Colonic mucosa (tissue), 4 donors: Measurements from ENCODE around the gene KLF16. TPM values are rescaled to one million over a fixed set of nuclear protein-coding genes. Genes with fewer than 3 reads are reported as not detected.

Source experiments
- DNase-seq: peaks from one replicate; pipeline ENCODE4 v3.0.0-alpha.2; 2020
- H3K27ac ChIP-seq: fragments of 200-600 bp; one replicate; pipeline ENCODE4 v1.8.0; 2021
- H3K27me3 ChIP-seq: fragments of 200-600 bp; one replicate; pipeline ENCODE4 v1.8.0; 2021
- H3K36me3 ChIP-seq: fragments of 200-600 bp; one replicate; pipeline ENCODE4 v1.8.0; 2021
- H3K4me1 ChIP-seq: fragments of 200-600 bp; one replicate; pipeline ENCODE4 v1.8.0; 2021; ENCODE audit warnings: mild to moderate bottlenecking
- H3K4me3 ChIP-seq: fragments of 200-600 bp; one replicate; pipeline ENCODE4 v1.8.0; 2021
- H3K9ac ChIP-seq, 2 donors: one replicate each; pipeline ENCODE4 v1.7.0; 2013; ENCODE audit warnings: control low read depth in 2 of 2, low read depth in 2 of 2, low read length in 2 of 2
- H3K9me3 ChIP-seq: fragments of 200-600 bp; one replicate; pipeline ENCODE4 v1.8.0; 2021
- CTCF ChIP-seq: fragments of 200-600 bp; IDR thresholded peaks from one replicate; pipeline ENCODE4 v1.8.0; 2022; ENCODE audit warnings: antibody characterized with exemption, mild to moderate bottlenecking
- intact Hi-C: fragments of 100-400 bp; cut with DNase I; formaldehyde crosslinking; loops from one replicate; pipeline ENCODE4 v1.14.1; 2022
- total RNA-seq, 2 donors: library from RNA; stranded (reverse); fragmentation: NEBNext Ultra II Directional in 1 of 2; extraction: Animal tissue kit (Norgen Biotek cat#: 25700) in 1 of 2; gene quantifications; one replicate each; pipeline ENCODE4 v1.2.1, GENCODE V29; 2021
- donor health status: healthy.
- donor health status: DM: no; HTN: no; CAD: no.
- donor health status: DM: no; HTN: no; CAD: no.

The KLF16 gene
- total RNA-seq, 2 donors from 2014 or later: 31.1 to 34.8 TPM

GRCh38 chr19:1847348-1847683 is 16.1 kb downstream of the KLF16 start:
- DNase-seq: no peak
- Histone ChIP-seq H3K4me1 (peaks cover 15% of the 10 kb centered on the region), H3K9ac (peak overlapping the region; percentile 81 to 93), H3K9me3 (no peaks in the 10 kb centered on the region), H3K36me3 (no peaks in the 10 kb centered on the region), H3K27ac (peak overlapping the region; percentile 97), H3K4me3 (peak overlapping the region; percentile 100), H3K27me3 (no peaks in the 10 kb centered on the region)
- intact Hi-C loops: no loop called here
- no peak for TF ChIP-seq CTCF

- H3K27me3 ChIP-seq: no peaks in the 10 kb centered on the region
- H3K36me3 ChIP-seq: no peaks in the 10 kb centered on the region
- peak overlapping the region; percentile 81 to 93 for H3K9ac ChIP-seq
- H3K9me3 ChIP-seq: no peaks in the 10 kb centered on the region
- H3K4me3 ChIP-seq: peak overlapping the region; percentile 100
- intact Hi-C loops: no loop called here
- no peak for TF ChIP-seq CTCF
- H3K4me1 ChIP-seq: peaks cover 15% of the 10 kb centered on the region
- H3K27ac ChIP-seq: no peak overlapping the region
- no peak for DNase-seq
These were observed 16.7 kb downstream of the KLF16 start for GRCh38 chr19:1846517-1847204.

GRCh38 chr19:1845642-1846041 is 17.7 kb downstream of the KLF16 start:
- H3K4me1 ChIP-seq: peaks cover 22% of the 10 kb centered on the region
- H3K9me3 ChIP-seq: no peaks in the 10 kb centered on the region
- DNase-seq: no peak
- intact Hi-C loops: no loop called here
- no peak overlapping the region for H3K9ac ChIP-seq
- TF ChIP-seq CTCF: no peak
- no peak overlapping the region for H3K4me3 ChIP-seq
- no peak overlapping the region for H3K27ac ChIP-seq
- H3K36me3 ChIP-seq: no peaks in the 10 kb centered on the region
- no peaks in the 10 kb centered on the region for H3K27me3 ChIP-seq

- DNase-seq: no peak
- H3K4me1 ChIP-seq: peaks cover 28% of the 10 kb centered on the region
- no peak for TF ChIP-seq CTCF
- H3K27ac ChIP-seq: no peak overlapping the region
- no peak overlapping the region for H3K4me3 ChIP-seq
- intact Hi-C loops: no loop called here
- H3K36me3 ChIP-seq: no peaks in the 10 kb centered on the region
- no peak overlapping the region for H3K9ac ChIP-seq
- no peaks in the 10 kb centered on the region for H3K9me3 ChIP-seq
- H3K27me3 ChIP-seq: no peaks in the 10 kb centered on the region
These were observed 18.3 kb downstream of the KLF16 start for GRCh38 chr19:1845125-1845515.

- H3K27me3 ChIP-seq: no peaks in the 10 kb centered on the region
- DNase-seq: no peak
- H3K27ac ChIP-seq: no peak overlapping the region
- H3K4me1 ChIP-seq: peaks cover 32% of the 10 kb centered on the region
- H3K9ac ChIP-seq: peak overlapping the region in 1 of 2 donors; percentile 40
- H3K9me3 ChIP-seq: no peaks in the 10 kb centered on the region
- TF ChIP-seq CTCF: no peak
- H3K36me3 ChIP-seq: no peaks in the 10 kb centered on the region
- intact Hi-C loops: no loop called here
- no peak overlapping the region for H3K4me3 ChIP-seq
These were observed 18.8 kb downstream of the KLF16 start for GRCh38 chr19:1844513-1845124.
